DOHH2 (cell line): Measurements from ENCODE around the gene C3AR1.

Experiments
- H3F3A ChIP-seq: fragments of 200-600 bp; sonication (generic), shearing (Covaris generic); 2 replicates; pipeline ENCODE4 v1.6.0; 2016; ENCODE audit warnings: antibody characterized with exemption, mild to moderate bottlenecking; ENCODE audit not compliant: control insufficient read depth, insufficient read depth
- H3K27ac ChIP-seq: fragments of 200-600 bp; sonication (generic); 2 replicates; pipeline ENCODE4 v1.5.1; 2014; ENCODE audit warnings: low read depth, mild to moderate bottlenecking, low read length, moderate library complexity
- H3K27me3 ChIP-seq: fragments of 200-600 bp; sonication (generic); 2 replicates; pipeline ENCODE4 v1.6.1; 2014; ENCODE audit warnings: mild to moderate bottlenecking, low read length, mixed read lengths; ENCODE audit not compliant: control insufficient read depth
- H3K36me3 ChIP-seq: fragments of 200-600 bp; sonication (generic); 2 replicates; pipeline ENCODE4 v1.6.1; 2014; ENCODE audit warnings: mild to moderate bottlenecking, low read length, moderate library complexity, mixed read lengths; ENCODE audit not compliant: control insufficient read depth
- H3K4me1 ChIP-seq: fragments of 200-600 bp; sonication (generic); 2 replicates; pipeline ENCODE4 v1.6.1; 2014; ENCODE audit warnings: mild to moderate bottlenecking, low read length, mixed read lengths; ENCODE audit not compliant: control insufficient read depth
- H3K4me2 ChIP-seq: fragments of 200-600 bp; sonication (generic); 2 replicates; pipeline ENCODE4 v1.6.0; 2014; ENCODE audit warnings: mild to moderate bottlenecking, low read length, moderate library complexity
- H3K4me3 ChIP-seq: fragments of 200-600 bp; sonication (generic); 2 replicates; pipeline ENCODE4 v1.5.1; 2014; ENCODE audit warnings: mild to moderate bottlenecking, low read length, mixed read lengths
- H3K79me2 ChIP-seq: fragments of 200-600 bp; sonication (generic); 2 replicates; pipeline ENCODE4 v1.6.1; 2014; ENCODE audit warnings: mild to moderate bottlenecking, low read length, mixed read lengths; ENCODE audit not compliant: control insufficient read depth
- H3K9me2 ChIP-seq: fragments of 200-600 bp; sonication (generic); replicated peaks from 2 replicates; pipeline ENCODE4 v1.6.1; 2014; ENCODE audit warnings: mild to moderate bottlenecking, low read length, mixed read lengths; ENCODE audit not compliant: control insufficient read depth
- H3K9me3 ChIP-seq: fragments of 200-600 bp; sonication (generic); 2 replicates; pipeline ENCODE4 v1.6.1; 2014; ENCODE audit warnings: antibody characterized with exemption, low read length, mixed read lengths; ENCODE audit not compliant: control insufficient read depth, insufficient read depth
- H4K20me1 ChIP-seq: fragments of 200-600 bp; sonication (generic); 2 replicates; pipeline ENCODE4 v1.6.0; 2014; ENCODE audit warnings: low read depth, mild to moderate bottlenecking, antibody characterized with exemption, low read length, moderate library complexity; ENCODE audit not compliant: control insufficient read depth, insufficient read depth
- EZH2phosphoT487 ChIP-seq: fragments of 200-600 bp; sonication (generic); IDR thresholded peaks from 2 replicates; pipeline ENCODE4 v1.6.1; 2017; ENCODE audit warnings: borderline replicate concordance, mild to moderate bottlenecking, antibody characterized with exemption, low read length, moderate library complexity, mixed read lengths
- TF ChIP-seq, protein P1 (sequence below): fragments of 200-600 bp; sonication (generic); IDR thresholded peaks from one replicate; pipeline ENCODE4 v1.5.1; 2014; ENCODE audit warnings: antibody characterized with exemption, mild to moderate bottlenecking, low read depth, low read length; ENCODE audit not compliant: poor library complexity, severe bottlenecking

Gene C3AR1

DNA sequence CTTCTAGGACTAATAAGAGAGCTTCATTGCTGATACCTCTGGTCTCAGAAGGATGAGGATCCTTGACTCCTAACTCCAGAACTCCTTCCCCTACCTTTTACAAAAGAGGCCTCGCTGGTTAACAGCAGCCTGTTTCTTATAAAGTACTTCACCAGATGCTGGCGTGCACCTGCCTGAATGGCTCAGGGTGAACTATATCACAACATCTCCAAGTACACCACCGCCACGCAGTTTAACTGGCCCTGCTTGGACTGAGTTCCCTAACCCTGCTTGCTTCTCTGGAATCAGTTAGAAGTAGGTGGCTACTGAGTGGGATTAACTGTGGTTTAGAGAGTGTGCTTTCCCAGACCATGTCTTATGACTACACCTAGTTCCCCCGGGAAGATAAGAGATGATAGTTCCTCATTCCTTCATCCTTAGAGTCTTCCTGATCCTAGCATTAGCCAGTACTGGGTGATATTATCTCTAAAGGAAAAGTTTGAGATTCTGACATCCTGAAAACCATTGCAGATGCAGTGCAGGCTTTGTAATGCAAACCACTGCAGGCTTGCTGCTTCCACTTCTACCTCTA is 30.6 kb downstream of the C3AR1 start:
- H3K27ac ChIP-seq, result no peak overlapping the region
- no peaks in the 10 kb centered on the region for H3K9me2 ChIP-seq
- no peaks in the 10 kb centered on the region for H3K9me3 ChIP-seq
- H3K36me3 ChIP-seq, result no peaks in the 10 kb centered on the region
- peaks cover 62% of the 10 kb centered on the region for H3K4me1 ChIP-seq
- TF ChIP-seq, protein P1, sequence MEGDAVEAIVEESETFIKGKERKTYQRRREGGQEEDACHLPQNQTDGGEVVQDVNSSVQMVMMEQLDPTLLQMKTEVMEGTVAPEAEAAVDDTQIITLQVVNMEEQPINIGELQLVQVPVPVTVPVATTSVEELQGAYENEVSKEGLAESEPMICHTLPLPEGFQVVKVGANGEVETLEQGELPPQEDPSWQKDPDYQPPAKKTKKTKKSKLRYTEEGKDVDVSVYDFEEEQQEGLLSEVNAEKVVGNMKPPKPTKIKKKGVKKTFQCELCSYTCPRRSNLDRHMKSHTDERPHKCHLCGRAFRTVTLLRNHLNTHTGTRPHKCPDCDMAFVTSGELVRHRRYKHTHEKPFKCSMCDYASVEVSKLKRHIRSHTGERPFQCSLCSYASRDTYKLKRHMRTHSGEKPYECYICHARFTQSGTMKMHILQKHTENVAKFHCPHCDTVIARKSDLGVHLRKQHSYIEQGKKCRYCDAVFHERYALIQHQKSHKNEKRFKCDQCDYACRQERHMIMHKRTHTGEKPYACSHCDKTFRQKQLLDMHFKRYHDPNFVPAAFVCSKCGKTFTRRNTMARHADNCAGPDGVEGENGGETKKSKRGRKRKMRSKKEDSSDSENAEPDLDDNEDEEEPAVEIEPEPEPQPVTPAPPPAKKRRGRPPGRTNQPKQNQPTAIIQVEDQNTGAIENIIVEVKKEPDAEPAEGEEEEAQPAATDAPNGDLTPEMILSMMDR, result no peak
- TF ChIP-seq EZH2phosphoT487, result no peak
- H3K4me2 ChIP-seq, result peak overlapping the region; percentile 79; the same call in 1 of the 2 replicates
- no peak overlapping the region for H3K4me3 ChIP-seq
- peaks cover 8% of the 10 kb centered on the region; the same call in 1 of the 2 replicates for H3K79me2 ChIP-seq
- peaks cover 10% of the 10 kb centered on the region for H3F3A ChIP-seq
- no peaks in the 10 kb centered on the region for H3K27me3 ChIP-seq
- no peaks in the 10 kb centered on the region for H4K20me1 ChIP-seq

DNA sequence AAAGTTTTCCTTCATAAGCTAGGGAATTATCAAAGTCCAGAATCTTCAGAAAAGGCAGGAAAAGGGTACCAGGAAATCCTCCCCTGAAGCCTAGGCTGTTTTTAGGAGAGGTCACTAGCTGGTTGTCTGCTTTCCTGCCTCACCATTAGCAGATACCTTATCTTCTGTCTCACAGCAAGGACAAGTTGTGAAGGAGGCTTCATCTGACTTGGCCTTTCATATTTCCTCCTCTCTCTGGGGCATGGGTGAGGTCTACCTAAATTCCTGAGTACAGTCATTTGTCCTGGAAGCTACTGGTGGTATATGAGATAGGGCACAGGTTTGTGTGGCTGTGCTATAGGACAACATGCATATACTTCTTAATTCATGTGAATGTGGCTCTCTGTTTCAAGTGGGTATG is 31.4 kb downstream of the C3AR1 start:
- Histone ChIP-seq H3K27me3 (no peaks in the 10 kb centered on the region), H3K79me2 (peaks cover 8% of the 10 kb centered on the region; the same call in 1 of the 2 replicates), H3K4me3 (no peak overlapping the region), H3K4me1 (peaks cover 68% of the 10 kb centered on the region), H3K9me2 (no peaks in the 10 kb centered on the region), H4K20me1 (no peaks in the 10 kb centered on the region), H3K9me3 (no peaks in the 10 kb centered on the region), H3K4me2 (peak overlapping the region; percentile 79), H3K36me3 (no peaks in the 10 kb centered on the region), H3K27ac (no peak overlapping the region), H3F3A (peaks cover 17% of the 10 kb centered on the region)
- TF ChIP-seq EZH2phosphoT487, result no peak
- TF ChIP-seq, protein P1, result no peak

GRCh38 chr12:8033153-8034044 is 32.8 kb downstream of the C3AR1 start:
- peaks cover 60% of the 10 kb centered on the region for H3K4me1 ChIP-seq
- 0 out of 2 replicates have a peak overlapping the region, but pooled peaks have one; percentile 8 for H3K27ac ChIP-seq
- TF ChIP-seq EZH2phosphoT487, result no peak
- TF ChIP-seq, protein P1, result peak; percentile 38

More at GRCh38 chr12:8033153-8034044, 32.8 kb downstream of the C3AR1 start:
- H3K4me3 ChIP-seq, result peak overlapping the region; percentile 83
- H3K36me3 ChIP-seq, result no peaks in the 10 kb centered on the region
- peaks cover 8% of the 10 kb centered on the region; the same call in 1 of the 2 replicates for H3K79me2 ChIP-seq
- no peaks in the 10 kb centered on the region for H3K9me3 ChIP-seq
- peak overlapping the region; percentile 79 for H3K4me2 ChIP-seq
- H4K20me1 ChIP-seq, result no peaks in the 10 kb centered on the region
- no peaks in the 10 kb centered on the region for H3K27me3 ChIP-seq
- no peaks in the 10 kb centered on the region for H3K9me2 ChIP-seq
- peaks cover 27% of the 10 kb centered on the region for H3F3A ChIP-seq
